Liver (tissue), 3 donors: ENCODE data around the gene AMBRA1.

ENCODE experiments used
- CTCF ChIP-seq: fragments of 150-350 bp; IDR thresholded peaks from 2 replicates; pipeline ENCODE4 v1.5.1; 2017; ENCODE audit warnings: improper control_type of control experiment, low read depth, low read length; ENCODE audit not compliant: missing input control
- FOXA2 ChIP-seq: IDR thresholded peaks from 2 replicates; pipeline ENCODE4 v1.6.1; 2016; ENCODE audit warnings: antibody characterized with exemption
- GABPA ChIP-seq, 2 donors: IDR thresholded peaks in 1 of 2; conservative IDR thresholded peaks in 1 of 2; 2 replicates each; pipeline ENCODE4 v1.6.1; 2016; ENCODE audit warnings: antibody characterized with exemption in 2 of 2, mild to moderate bottlenecking in 1 of 2, moderate library complexity in 1 of 2
- RAD21 ChIP-seq, 2 donors: IDR thresholded peaks; 2 replicates each; pipeline ENCODE4 v1.6.1; 2016; ENCODE audit warnings: antibody characterized with exemption in 2 of 2, mild to moderate bottlenecking in 2 of 2
- TAF1 ChIP-seq: conservative IDR thresholded peaks from 2 replicates; pipeline ENCODE4 v1.6.1; 2016; ENCODE audit warnings: antibody characterized with exemption, mild to moderate bottlenecking
- TF ChIP-seq, protein P1 (sequence below): IDR thresholded peaks from 2 replicates; pipeline ENCODE4 v1.6.1; 2016; ENCODE audit warnings: antibody characterized with exemption
- donor health status: healthy.
- donor health status: healthy.

DNA sequence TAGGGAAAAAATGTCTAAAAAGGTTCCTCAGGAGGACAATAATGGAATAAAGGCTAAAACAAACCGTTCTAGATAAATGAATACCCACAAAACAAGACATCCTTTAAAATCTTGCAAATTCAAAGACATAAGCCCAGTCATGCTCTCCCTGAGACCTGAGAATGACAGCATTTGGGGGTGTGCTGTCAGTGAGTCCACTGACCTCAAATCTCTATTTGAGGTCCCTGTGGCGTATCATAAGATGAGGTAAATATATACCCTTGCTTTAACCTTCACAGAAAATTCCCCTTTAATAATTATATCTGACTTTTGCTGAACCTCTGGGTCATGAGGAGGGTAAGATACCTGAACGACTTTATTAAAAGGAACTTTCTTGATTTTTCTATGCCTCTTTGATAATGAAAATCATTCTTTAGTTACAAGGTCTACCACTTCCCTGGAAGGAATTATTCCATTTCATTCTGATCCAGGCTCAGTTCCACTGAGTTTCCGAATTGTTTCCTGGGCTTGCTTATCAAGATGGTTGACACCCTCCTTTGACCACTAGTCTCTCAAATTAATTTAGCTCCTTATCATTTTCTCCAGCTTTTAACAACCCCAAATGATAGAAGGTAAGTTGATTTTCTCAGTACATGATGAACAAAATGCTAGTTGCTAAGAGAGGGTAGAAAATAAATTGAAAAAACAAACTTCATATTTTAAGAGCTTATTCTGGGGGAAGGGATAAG lies 148.5 kb downstream of the AMBRA1 start:
- no peak for TF ChIP-seq CTCF
- no peak for TF ChIP-seq RAD21 (IDR thresholded peaks at IDR 0.05)
- TF ChIP-seq, protein P1, sequence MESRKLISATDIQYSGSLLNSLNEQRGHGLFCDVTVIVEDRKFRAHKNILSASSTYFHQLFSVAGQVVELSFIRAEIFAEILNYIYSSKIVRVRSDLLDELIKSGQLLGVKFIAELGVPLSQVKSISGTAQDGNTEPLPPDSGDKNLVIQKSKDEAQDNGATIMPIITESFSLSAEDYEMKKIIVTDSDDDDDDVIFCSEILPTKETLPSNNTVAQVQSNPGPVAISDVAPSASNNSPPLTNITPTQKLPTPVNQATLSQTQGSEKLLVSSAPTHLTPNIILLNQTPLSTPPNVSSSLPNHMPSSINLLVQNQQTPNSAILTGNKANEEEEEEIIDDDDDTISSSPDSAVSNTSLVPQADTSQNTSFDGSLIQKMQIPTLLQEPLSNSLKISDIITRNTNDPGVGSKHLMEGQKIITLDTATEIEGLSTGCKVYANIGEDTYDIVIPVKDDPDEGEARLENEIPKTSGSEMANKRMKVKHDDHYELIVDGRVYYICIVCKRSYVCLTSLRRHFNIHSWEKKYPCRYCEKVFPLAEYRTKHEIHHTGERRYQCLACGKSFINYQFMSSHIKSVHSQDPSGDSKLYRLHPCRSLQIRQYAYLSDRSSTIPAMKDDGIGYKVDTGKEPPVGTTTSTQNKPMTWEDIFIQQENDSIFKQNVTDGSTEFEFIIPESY = no peak
- TF ChIP-seq FOXA2 = no peak
- no peak for TF ChIP-seq TAF1
- no peak for TF ChIP-seq GABPA (IDR thresholded peaks at IDR 0.05 in 1 of 2, conservative IDR thresholded peaks at IDR 0.05 in 1 of 2)
